HCT116 (cell line): ENCODE data around the gene CFAP97D2.

Source experiments
- EZH2phosphoT487 ChIP-seq: fragments of 200-600 bp; IDR thresholded peaks from 2 replicates; pipeline ENCODE4 v1.6.1; 2018; ENCODE audit warnings: antibody characterized with exemption, borderline replicate concordance
- JUND ChIP-seq: IDR thresholded peaks from 2 replicates; pipeline ENCODE4 v1.6.1; 2012
- POLR2AphosphoS5 ChIP-seq: IDR thresholded peaks from 2 replicates; pipeline ENCODE4 v1.6.1; 2011; ENCODE audit warnings: mild to moderate bottlenecking, low read depth, low read length, moderate library complexity
- TCF7L2 ChIP-seq: IDR thresholded peaks from 2 replicates; pipeline ENCODE4 v1.7.0; 2011; ENCODE audit warnings: borderline replicate concordance, inconsistent platforms; ENCODE audit not compliant: insufficient read depth, insufficient read length; ENCODE audit errors: extremely low read depth
- ZNF274 ChIP-seq: fragments of 200-500 bp; sonication (Bioruptor generic); IDR thresholded peaks from 2 replicates; pipeline ENCODE4 v1.6.1; 2014; ENCODE audit warnings: mild to moderate bottlenecking, low read depth, low read length, inconsistent platforms
- TF ChIP-seq, protein P1 (sequence below), 3 experiments: fragments of 200-600 bp in 1 of 3; sonication (generic) in 1 of 3; IDR thresholded peaks in 2 of 3; conservative IDR thresholded peaks in 1 of 3; 2 replicates each; pipeline ENCODE4 v1.5.1; 2012 to 2017; ENCODE audit warnings: low read depth in 2 of 3, low read length in 2 of 3, antibody characterized with exemption in 1 of 3, borderline replicate concordance in 1 of 3, control low read depth in 1 of 3, mild to moderate bottlenecking in 1 of 3, mixed read lengths in 1 of 3, mixed run types in 1 of 3, moderate library complexity in 1 of 3; ENCODE audit not compliant: insufficient read depth in 1 of 3
- TF ChIP-seq, protein P2 (sequence below): IDR thresholded peaks from 2 replicates; pipeline ENCODE4 v1.6.1; 2012
- TF ChIP-seq, protein P3 (sequence below): IDR thresholded peaks from 2 replicates; pipeline ENCODE4 v1.6.1; 2012; ENCODE audit warnings: low read depth

DNA sequence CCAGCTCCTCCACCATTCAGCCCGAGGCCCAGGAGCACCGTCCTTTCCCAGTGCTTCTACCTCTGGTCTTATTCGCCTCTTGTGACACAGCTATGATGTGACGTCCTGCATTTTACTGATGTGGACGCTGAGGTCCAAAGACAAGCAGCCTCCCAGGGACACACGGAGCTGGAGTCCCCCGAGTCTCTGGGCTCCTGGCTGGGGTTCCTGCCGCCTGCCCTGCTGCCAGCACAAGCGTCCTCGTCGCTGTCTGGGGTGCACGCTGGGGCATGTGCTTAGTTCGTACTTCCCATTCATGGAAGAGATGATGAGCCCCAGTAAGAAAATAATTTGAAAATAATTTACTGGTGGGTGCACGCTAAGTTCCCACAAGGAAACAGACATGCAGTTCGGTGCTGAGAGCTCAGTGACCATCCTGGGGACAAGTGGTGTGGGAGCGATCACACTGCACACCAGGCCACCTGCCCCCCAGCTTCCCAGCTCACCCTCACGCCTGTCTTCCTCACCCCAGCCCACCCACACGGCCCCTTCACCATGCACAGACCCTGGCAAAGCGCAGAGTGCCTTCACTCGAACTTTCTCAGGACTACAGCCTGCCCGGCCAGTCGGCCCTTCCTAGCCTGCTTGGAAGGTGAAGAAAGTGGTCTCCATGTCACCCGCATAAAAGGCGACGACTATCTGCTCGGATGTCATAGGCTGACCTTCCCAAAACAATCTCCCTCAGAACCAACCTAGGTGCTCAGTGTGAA lies 14.2 kb upstream of the CFAP97D2 start:
- TF ChIP-seq, protein P1, sequence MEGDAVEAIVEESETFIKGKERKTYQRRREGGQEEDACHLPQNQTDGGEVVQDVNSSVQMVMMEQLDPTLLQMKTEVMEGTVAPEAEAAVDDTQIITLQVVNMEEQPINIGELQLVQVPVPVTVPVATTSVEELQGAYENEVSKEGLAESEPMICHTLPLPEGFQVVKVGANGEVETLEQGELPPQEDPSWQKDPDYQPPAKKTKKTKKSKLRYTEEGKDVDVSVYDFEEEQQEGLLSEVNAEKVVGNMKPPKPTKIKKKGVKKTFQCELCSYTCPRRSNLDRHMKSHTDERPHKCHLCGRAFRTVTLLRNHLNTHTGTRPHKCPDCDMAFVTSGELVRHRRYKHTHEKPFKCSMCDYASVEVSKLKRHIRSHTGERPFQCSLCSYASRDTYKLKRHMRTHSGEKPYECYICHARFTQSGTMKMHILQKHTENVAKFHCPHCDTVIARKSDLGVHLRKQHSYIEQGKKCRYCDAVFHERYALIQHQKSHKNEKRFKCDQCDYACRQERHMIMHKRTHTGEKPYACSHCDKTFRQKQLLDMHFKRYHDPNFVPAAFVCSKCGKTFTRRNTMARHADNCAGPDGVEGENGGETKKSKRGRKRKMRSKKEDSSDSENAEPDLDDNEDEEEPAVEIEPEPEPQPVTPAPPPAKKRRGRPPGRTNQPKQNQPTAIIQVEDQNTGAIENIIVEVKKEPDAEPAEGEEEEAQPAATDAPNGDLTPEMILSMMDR (IDR thresholded peaks at IDR 0.05 in 2 of 3, conservative IDR thresholded peaks at IDR 0.05 in 1 of 3; ENCODE audit: borderline replicate concordance in 1 of 3, insufficient read depth in 1 of 3, low read depth in 2 of 3, low read length in 2 of 3): no peak
- TF ChIP-seq, protein P2, sequence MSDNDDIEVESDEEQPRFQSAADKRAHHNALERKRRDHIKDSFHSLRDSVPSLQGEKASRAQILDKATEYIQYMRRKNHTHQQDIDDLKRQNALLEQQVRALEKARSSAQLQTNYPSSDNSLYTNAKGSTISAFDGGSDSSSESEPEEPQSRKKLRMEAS: no peak
- TF ChIP-seq TCF7L2: no peak
- no peak for TF ChIP-seq EZH2phosphoT487
- TF ChIP-seq ZNF274: no peak
- TF ChIP-seq JUND: no peak
- TF ChIP-seq, protein P3, sequence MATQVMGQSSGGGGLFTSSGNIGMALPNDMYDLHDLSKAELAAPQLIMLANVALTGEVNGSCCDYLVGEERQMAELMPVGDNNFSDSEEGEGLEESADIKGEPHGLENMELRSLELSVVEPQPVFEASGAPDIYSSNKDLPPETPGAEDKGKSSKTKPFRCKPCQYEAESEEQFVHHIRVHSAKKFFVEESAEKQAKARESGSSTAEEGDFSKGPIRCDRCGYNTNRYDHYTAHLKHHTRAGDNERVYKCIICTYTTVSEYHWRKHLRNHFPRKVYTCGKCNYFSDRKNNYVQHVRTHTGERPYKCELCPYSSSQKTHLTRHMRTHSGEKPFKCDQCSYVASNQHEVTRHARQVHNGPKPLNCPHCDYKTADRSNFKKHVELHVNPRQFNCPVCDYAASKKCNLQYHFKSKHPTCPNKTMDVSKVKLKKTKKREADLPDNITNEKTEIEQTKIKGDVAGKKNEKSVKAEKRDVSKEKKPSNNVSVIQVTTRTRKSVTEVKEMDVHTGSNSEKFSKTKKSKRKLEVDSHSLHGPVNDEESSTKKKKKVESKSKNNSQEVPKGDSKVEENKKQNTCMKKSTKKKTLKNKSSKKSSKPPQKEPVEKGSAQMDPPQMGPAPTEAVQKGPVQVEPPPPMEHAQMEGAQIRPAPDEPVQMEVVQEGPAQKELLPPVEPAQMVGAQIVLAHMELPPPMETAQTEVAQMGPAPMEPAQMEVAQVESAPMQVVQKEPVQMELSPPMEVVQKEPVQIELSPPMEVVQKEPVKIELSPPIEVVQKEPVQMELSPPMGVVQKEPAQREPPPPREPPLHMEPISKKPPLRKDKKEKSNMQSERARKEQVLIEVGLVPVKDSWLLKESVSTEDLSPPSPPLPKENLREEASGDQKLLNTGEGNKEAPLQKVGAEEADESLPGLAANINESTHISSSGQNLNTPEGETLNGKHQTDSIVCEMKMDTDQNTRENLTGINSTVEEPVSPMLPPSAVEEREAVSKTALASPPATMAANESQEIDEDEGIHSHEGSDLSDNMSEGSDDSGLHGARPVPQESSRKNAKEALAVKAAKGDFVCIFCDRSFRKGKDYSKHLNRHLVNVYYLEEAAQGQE: no peak
- TF ChIP-seq POLR2AphosphoS5: no peak
